A673 (cell line): ENCODE measurements around the gene SLC1A5.

ENCODE experiments used
- CTCF ChIP-seq: fragments of 300-800, 200-600 bp; sonication (generic); conservative IDR thresholded peaks from 2 replicates; pipeline ENCODE4 v1.5.1; 2017; ENCODE audit warnings: low read depth, mild to moderate bottlenecking, antibody characterized with exemption, low read length, moderate library complexity, mixed read lengths
- EZH2 ChIP-seq: fragments of 200-600 bp; sonication (generic); IDR thresholded peaks from 2 replicates; pipeline ENCODE4 v1.6.1; 2017; ENCODE audit warnings: borderline replicate concordance, low read depth, mild to moderate bottlenecking, mixed read lengths, antibody characterized with exemption, low read length; ENCODE audit not compliant: poor library complexity, severe bottlenecking

- TF ChIP-seq CTCF (no peak), EZH2 (no peak)
Observed at GRCh38 chr19:46732172-46732938, 56.0 kb downstream of the SLC1A5 start.
